Neuronal stem cell (in vitro differentiated cells): ENCODE data around the gene EMC9.
A peak's percentile ranks its signal among the peaks of the same experiment; 100 is the strongest.

Source experiments
- DNase-seq: peaks from one replicate; pipeline ENCODE4 v3.0.0-alpha.2; 2013; ENCODE audit warnings: low spot score
- H2AFZ ChIP-seq: one replicate; pipeline ENCODE4 v1.6.1; 2013; ENCODE audit warnings: mild to moderate bottlenecking, low read length, inconsistent platforms
- H2AK5ac ChIP-seq: 2 replicates; pipeline ENCODE4 v1.6.1; 2013; ENCODE audit warnings: low read depth, mild to moderate bottlenecking, inconsistent platforms, low read length, moderate library complexity, mixed read lengths
- H2BK120ac ChIP-seq: 2 replicates; pipeline ENCODE4 v1.6.1; 2013; ENCODE audit warnings: low read depth, mild to moderate bottlenecking, inconsistent platforms, low read length, moderate library complexity, mixed read lengths
- H2BK12ac ChIP-seq: one replicate; pipeline ENCODE4 v1.6.1; 2013; ENCODE audit warnings: low read length, inconsistent platforms
- H2BK15ac ChIP-seq: 2 replicates; pipeline ENCODE4 v1.6.1; 2013; ENCODE audit warnings: mild to moderate bottlenecking, low read length, inconsistent platforms, mixed read lengths
- H2BK5ac ChIP-seq: one replicate; pipeline ENCODE4 v1.6.1; 2013; ENCODE audit warnings: inconsistent platforms, mild to moderate bottlenecking, low read length, moderate library complexity
- H3K14ac ChIP-seq: one replicate; pipeline ENCODE4 v1.6.1; 2013; ENCODE audit warnings: low read length, inconsistent platforms
- H3K18ac ChIP-seq: 2 replicates; pipeline ENCODE4 v1.6.1; 2013; ENCODE audit warnings: low read length, inconsistent platforms
- H3K23ac ChIP-seq: 2 replicates; pipeline ENCODE4 v1.6.1; 2013; ENCODE audit warnings: low read depth, mild to moderate bottlenecking, mixed read lengths, low read length, inconsistent platforms; ENCODE audit not compliant: poor library complexity
- H3K27ac ChIP-seq: replicated peaks from 3 replicates; pipeline ENCODE4 v1.5.1; 2013; ENCODE audit warnings: low read length, inconsistent platforms
- H3K27me3 ChIP-seq, 3 experiments: 2 replicates each; pipeline ENCODE4 v1.6.1; 2013; ENCODE audit warnings: low read length in 3 of 3, mild to moderate bottlenecking in 2 of 3, inconsistent platforms in 1 of 3, low read depth in 1 of 3, mixed read lengths in 1 of 3, moderate library complexity in 1 of 3; ENCODE audit not compliant: control insufficient read depth in 3 of 3, insufficient read depth in 3 of 3
- H3K36me3 ChIP-seq, 2 donors: replicated peaks in 1 of 2; 2 replicates each; pipeline ENCODE4 v1.6.1; 2013; ENCODE audit warnings: low read length in 2 of 2; ENCODE audit not compliant: control insufficient read depth in 2 of 2, insufficient read depth in 2 of 2
- H3K4ac ChIP-seq: 2 replicates; pipeline ENCODE4 v1.6.1; 2013; ENCODE audit warnings: inconsistent platforms, mild to moderate bottlenecking, low read length, moderate library complexity
- H3K4me1 ChIP-seq, 2 donors: 1 replicate in 1 of 2; 2 replicates in 1 of 2; pipeline ENCODE4 v1.6.1; 2013; ENCODE audit warnings: low read length in 2 of 2, low read depth in 1 of 2; ENCODE audit not compliant: control insufficient read depth in 2 of 2, insufficient read depth in 1 of 2
- H3K4me2 ChIP-seq: one replicate; pipeline ENCODE4 v1.6.1; 2013; ENCODE audit warnings: mild to moderate bottlenecking, low read length, inconsistent platforms; ENCODE audit not compliant: insufficient read depth, poor library complexity, severe bottlenecking
- H3K4me3 ChIP-seq, 2 donors: 2 replicates each; pipeline ENCODE4 v1.5.1; 2013; ENCODE audit warnings: low read length in 2 of 2, mild to moderate bottlenecking in 2 of 2, inconsistent platforms in 1 of 2, moderate library complexity in 1 of 2
- H3K79me1 ChIP-seq: one replicate; pipeline ENCODE4 v1.6.1; 2013; ENCODE audit warnings: low read depth, mild to moderate bottlenecking, inconsistent platforms, low read length, moderate library complexity
- H3K9ac ChIP-seq: one replicate; pipeline ENCODE4 v1.6.1; 2013; ENCODE audit warnings: mild to moderate bottlenecking, low read depth, low read length, inconsistent platforms; ENCODE audit not compliant: poor library complexity
- H3K9me3 ChIP-seq, 2 donors: replicated peaks in 1 of 2; 2 replicates each; pipeline versions ENCODE3 to v1.6.1; 2013; ENCODE audit warnings: low read length in 2 of 2, mild to moderate bottlenecking in 2 of 2, inconsistent platforms in 1 of 2, low read depth in 1 of 2, mixed read lengths in 1 of 2, moderate library complexity in 1 of 2; ENCODE audit not compliant: control insufficient read depth in 2 of 2, insufficient read depth in 1 of 2
- H4K8ac ChIP-seq: one replicate; pipeline ENCODE4 v1.6.1; 2013; ENCODE audit warnings: low read depth, mild to moderate bottlenecking, inconsistent platforms, low read length, moderate library complexity
- H4K91ac ChIP-seq: one replicate; pipeline ENCODE4 v1.6.1; 2013; ENCODE audit warnings: low read length, low read depth, mild to moderate bottlenecking, inconsistent platforms; ENCODE audit not compliant: poor library complexity
- WGBS, 2 donors: extraction: QIAGEN DNeasy Blood & Tissue Kit; methylation state at CpG; one replicate each; pipeline ENCODE4 v1.1.7; 2013; ENCODE audit warnings: missing lambda C conversion rate in 2 of 2, mixed read lengths in 1 of 2; ENCODE audit not compliant: insufficient read length in 2 of 2, insufficient replicate concordance in 1 of 2; ENCODE audit errors: extremely low coverage in 2 of 2; 5-methylcytosine and 5-hydroxymethylcytosine counted together

EMC9 gene

GRCh38 chr14:24160850-24161804 lies 19.7 kb upstream of the EMC9 start, which contains the start of gene IRF9:
Gene IRF9 (plus strand): TSS chr14:24161265. CDS start chr14:24162145, 880 bp downstream.
- H2BK120ac ChIP-seq = no peak within 1 kb of the TSS
- H2BK12ac ChIP-seq = no peak within 1 kb of the TSS
- H4K91ac ChIP-seq = no peak within 1 kb of the TSS
- H2BK5ac ChIP-seq = peak within 1 kb of the TSS; percentile 19
- peak within 1 kb of the TSS; percentile 82 for H2AK5ac ChIP-seq
- no peak within 1 kb of the TSS for H4K8ac ChIP-seq
- peaks cover 7 to 13% of the 10 kb centered on the region in 2 donors for H3K4me1 ChIP-seq
- no peaks in the 10 kb centered on the region for H3K79me1 ChIP-seq
- no peaks in the 10 kb centered on the region for H3K9me3 ChIP-seq
- no peaks in the 10 kb centered on the region for H3K27me3 ChIP-seq
- peak within 1 kb of the TSS; percentile 82 for H3K9ac ChIP-seq
- peak within 1 kb of the TSS; percentile 70 for H3K18ac ChIP-seq
- peaks cover 42 to 73% of the 10 kb centered on the region in 2 donors for H3K36me3 ChIP-seq
- peak within 1 kb of the TSS in 1 of 2 donors; percentile 50 for H3K4me3 ChIP-seq
- H3K23ac ChIP-seq = peak within 1 kb of the TSS; percentile 37
- DNase-seq = peak; percentile 97
- peak within 1 kb of the TSS; percentile 17 for H3K14ac ChIP-seq
- H3K4me2 ChIP-seq = peak within 1 kb of the TSS; percentile 58
- H3K27ac ChIP-seq = peak within 1 kb of the TSS; percentile 70
- H2AFZ ChIP-seq = peak within 1 kb of the TSS; percentile 78
- no peak within 1 kb of the TSS for H3K4ac ChIP-seq
- no CpG with 5 or more reads among the region's 12 CpGs for WGBS, 2 donors
- no peak within 1 kb of the TSS for H2BK15ac ChIP-seq

GRCh38 chr14:24160499-24160849 lies 19.1 kb upstream of the EMC9 start:
- no CpG with 5 or more reads among the region's 4 CpGs for WGBS, 2 donors
- no peaks in the 10 kb centered on the region for H3K27me3 ChIP-seq
- H3K4me1 ChIP-seq = peaks cover 7 to 13% of the 10 kb centered on the region in 2 donors
- H3K23ac ChIP-seq = no peak overlapping the region
- no peak overlapping the region for H2BK5ac ChIP-seq
- H4K8ac ChIP-seq = no peak overlapping the region
- no peak overlapping the region for H3K4me2 ChIP-seq
- H2AFZ ChIP-seq = no peak overlapping the region
- DNase-seq = no peak
- H3K18ac ChIP-seq = no peak overlapping the region
- peaks cover 43 to 73% of the 10 kb centered on the region in 2 donors for H3K36me3 ChIP-seq
- H3K14ac ChIP-seq = no peak overlapping the region
- H2BK15ac ChIP-seq = no peak overlapping the region
- no peak overlapping the region for H3K27ac ChIP-seq
- no peak overlapping the region for H3K9ac ChIP-seq
- no peak overlapping the region for H2BK12ac ChIP-seq
- H2BK120ac ChIP-seq = no peak overlapping the region
- H4K91ac ChIP-seq = no peak overlapping the region
- no peak overlapping the region for H3K4ac ChIP-seq
- no peak overlapping the region for H3K4me3 ChIP-seq
- H2AK5ac ChIP-seq = no peak overlapping the region
- H3K79me1 ChIP-seq = no peaks in the 10 kb centered on the region
- no peaks in the 10 kb centered on the region for H3K9me3 ChIP-seq

- peaks cover 43 to 73% of the 10 kb centered on the region in 2 donors for H3K36me3 ChIP-seq
- WGBS, 2 donors = no CpG with 5 or more reads among the region's 11 CpGs
Observed at GRCh38 chr14:24159777-24160498, 18.5 kb upstream of the EMC9 start.

GRCh38 chr14:24157331-24157730 lies 15.9 kb upstream of the EMC9 start:
- Histone ChIP-seq H3K36me3 (peaks cover 42 to 70% of the 10 kb centered on the region in 2 donors), H2BK12ac (no peak overlapping the region)

More at GRCh38 chr14:24159777-24160498, 18.5 kb upstream of the EMC9 start:
- no peak overlapping the region for H3K14ac ChIP-seq
- no peak overlapping the region for H3K18ac ChIP-seq
- H4K91ac ChIP-seq = no peak overlapping the region
- no peak overlapping the region for H3K4me2 ChIP-seq
- no peak overlapping the region for H2AFZ ChIP-seq
- no peak for DNase-seq
- no peak overlapping the region for H3K27ac ChIP-seq
- H3K27me3 ChIP-seq = no peaks in the 10 kb centered on the region
- no peak overlapping the region for H3K4ac ChIP-seq
- H2BK120ac ChIP-seq = no peak overlapping the region
- H3K79me1 ChIP-seq = no peaks in the 10 kb centered on the region
- peak overlapping the region in 1 of 2 donors; percentile 13 for H3K4me3 ChIP-seq
- H3K4me1 ChIP-seq = peaks cover 7 to 13% of the 10 kb centered on the region in 2 donors
- H2BK5ac ChIP-seq = no peak overlapping the region
- H2BK15ac ChIP-seq = no peak overlapping the region
- H4K8ac ChIP-seq = no peak overlapping the region
- H2BK12ac ChIP-seq = no peak overlapping the region
- H3K9me3 ChIP-seq = no peaks in the 10 kb centered on the region
- no peak overlapping the region for H3K9ac ChIP-seq
- H3K23ac ChIP-seq = no peak overlapping the region
- H2AK5ac ChIP-seq = no peak overlapping the region

More at GRCh38 chr14:24157331-24157730, 15.9 kb upstream of the EMC9 start:
- Histone ChIP-seq H4K8ac (no peak overlapping the region), H3K4me1 (peaks cover 7 to 13% of the 10 kb centered on the region in 2 donors), H3K9me3 (no peaks in the 10 kb centered on the region), H3K79me1 (no peaks in the 10 kb centered on the region), H3K4me2 (no peak overlapping the region), H3K27ac (no peak overlapping the region), H3K4me3 (no peak overlapping the region), H2BK15ac (no peak overlapping the region), H3K23ac (no peak overlapping the region), H3K9ac (no peak overlapping the region), H2BK5ac (no peak overlapping the region), H3K14ac (no peak overlapping the region), H2BK120ac (no peak overlapping the region), H3K18ac (no peak overlapping the region), H3K4ac (no peak overlapping the region), H2AFZ (no peak overlapping the region), H4K91ac (no peak overlapping the region), H3K27me3 (no peaks in the 10 kb centered on the region), H2AK5ac (no peak overlapping the region)
- WGBS, 2 donors = no CpG with 5 or more reads among the region's 12 CpGs
- DNase-seq = no peak
